ENCODE measurements around the gene TMIGD1. TPM values are rescaled to one million over a fixed set of nuclear protein-coding genes. Genes with fewer than 3 reads are reported as not detected.

TMIGD1 gene, protein sequence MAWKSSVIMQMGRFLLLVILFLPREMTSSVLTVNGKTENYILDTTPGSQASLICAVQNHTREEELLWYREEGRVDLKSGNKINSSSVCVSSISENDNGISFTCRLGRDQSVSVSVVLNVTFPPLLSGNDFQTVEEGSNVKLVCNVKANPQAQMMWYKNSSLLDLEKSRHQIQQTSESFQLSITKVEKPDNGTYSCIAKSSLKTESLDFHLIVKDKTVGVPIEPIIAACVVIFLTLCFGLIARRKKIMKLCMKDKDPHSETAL
- not detected for total RNA-seq

GRCh38 chr17:30333503-30334360 is at the start of gene TMIGD1:
Gene TMIGD1 (minus strand): TSS chr17:30334057. CDS start chr17:30332133, 1,924 bp downstream.
- no peaks in the 10 kb centered on the region for H3K36me3 Mint-ChIP-seq
- peaks cover 42% of the 10 kb centered on the region for H3K4me1 Mint-ChIP-seq
- peaks cover 4% of the 10 kb centered on the region for H3K27me3 Mint-ChIP-seq
- H3K27ac Mint-ChIP-seq: peak within 1 kb of the TSS; percentile 82
- POLR2A ChIA-PET: interaction anchor here (1.0 kb wide), 1 partner anchor 10 kb away, joined by 3 read pairs; no protein-coding TSS in a partner anchor
- no peak within 1 kb of the TSS for H3K4me3 Mint-ChIP-seq
- ATAC-seq (ENCODE audit: low read depth) (no peak), DNase-seq (no peak)
- H3K9me3 Mint-ChIP-seq: peaks cover 2% of the 10 kb centered on the region

- no peaks in the 10 kb centered on the region for H3K9me3 Mint-ChIP-seq
- DNase-seq: no peak
- no peak overlapping the region for H3K27ac Mint-ChIP-seq
- H3K36me3 Mint-ChIP-seq: peaks cover 13% of the 10 kb centered on the region
- H3K27me3 Mint-ChIP-seq: no peaks in the 10 kb centered on the region
- ATAC-seq (ENCODE audit: low read depth): no peak
- H3K4me3 Mint-ChIP-seq: no peak overlapping the region
- POLR2A ChIA-PET: no interaction called here
- peaks cover 41% of the 10 kb centered on the region for H3K4me1 Mint-ChIP-seq
These were observed 48.5 kb upstream of the TMIGD1 start for GRCh38 chr17:30382345-30382744.

DNA sequence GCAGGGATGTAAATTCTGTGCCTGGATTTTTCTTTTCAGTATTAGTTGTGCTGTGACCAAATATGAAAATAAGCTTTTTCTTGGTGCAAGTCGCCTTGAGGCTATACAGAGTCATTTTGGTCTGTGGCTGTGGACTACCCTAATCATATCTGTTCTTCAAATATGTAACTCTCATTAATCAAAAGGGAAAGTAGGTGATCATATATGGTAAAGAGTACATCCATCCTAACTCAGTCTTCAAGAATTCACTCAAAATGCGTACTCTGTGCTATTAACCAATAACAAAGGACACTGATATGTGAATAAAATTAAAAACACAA is 47.4 kb upstream of the TMIGD1 start:
- DNase-seq: no peak
- Mint-ChIP-seq H3K9me3 (no peaks in the 10 kb centered on the region), H3K4me3 (peak overlapping the region; percentile 51), H3K27ac (no peak overlapping the region), H3K4me1 (peaks cover 50% of the 10 kb centered on the region), H3K36me3 (peaks cover 8% of the 10 kb centered on the region), H3K27me3 (peaks cover 2% of the 10 kb centered on the region)
- POLR2A ChIA-PET: interaction anchor here (0.5 to 0.6 kb wide), 2 partner anchors 17 to 76 kb away, joined by 3 to 4 read pairs; no protein-coding TSS in a partner anchor
- no peak for ATAC-seq (ENCODE audit: low read depth)

DNA sequence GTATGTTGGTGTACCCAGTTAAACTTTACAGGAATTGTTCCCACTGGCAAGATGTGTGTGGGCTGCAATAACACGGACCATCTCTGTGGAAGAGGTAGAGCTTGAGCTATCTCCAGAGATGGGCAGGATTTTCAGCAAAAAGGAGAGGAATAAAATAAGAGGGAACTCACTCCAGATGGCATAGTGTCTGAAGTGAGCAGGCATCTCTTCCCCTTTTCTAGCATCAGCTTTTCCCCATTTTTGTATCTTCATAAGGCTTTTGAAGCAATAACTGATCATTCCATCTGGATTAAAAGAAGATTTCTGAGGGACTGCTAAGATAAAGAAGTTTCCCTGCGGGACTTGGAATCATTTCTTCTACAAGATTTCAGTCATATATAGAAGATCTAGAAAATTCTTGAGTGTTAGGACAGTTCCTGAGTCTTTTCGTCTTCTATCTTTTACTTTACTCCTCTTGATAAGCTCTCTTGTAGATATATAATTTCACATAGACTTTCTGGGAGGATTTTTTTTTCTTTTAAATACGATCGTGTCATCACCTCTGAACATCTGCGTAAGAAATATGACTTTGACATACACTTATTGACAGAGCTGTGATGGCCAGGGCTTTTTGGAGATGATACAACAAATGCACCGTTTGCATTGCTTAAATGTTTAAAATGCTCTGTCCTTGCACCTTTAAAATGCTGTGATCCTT is 46.9 kb upstream of the TMIGD1 start:
- Mint-ChIP-seq H3K27ac (no peak overlapping the region), H3K27me3 (peaks cover 2% of the 10 kb centered on the region), H3K4me1 (peaks cover 50% of the 10 kb centered on the region), H3K9me3 (no peaks in the 10 kb centered on the region), H3K4me3 (peak overlapping the region; percentile 87), H3K36me3 (peaks cover 5% of the 10 kb centered on the region)
- POLR2A ChIA-PET: interaction anchor here (0.5 kb wide), 1 partner anchor 17 kb away, joined by 4 read pairs; no protein-coding TSS in a partner anchor
- ATAC-seq (ENCODE audit: low read depth): no peak
- no peak for DNase-seq

- no peak for DNase-seq
- H3K27ac Mint-ChIP-seq: peak overlapping the region; percentile 51
- peaks cover 50% of the 10 kb centered on the region for H3K4me1 Mint-ChIP-seq
- H3K27me3 Mint-ChIP-seq: peaks cover 2% of the 10 kb centered on the region
- H3K4me3 Mint-ChIP-seq: peak overlapping the region; percentile 87
- no peaks in the 10 kb centered on the region for H3K9me3 Mint-ChIP-seq
- H3K36me3 Mint-ChIP-seq: no peaks in the 10 kb centered on the region
- no peak for ATAC-seq (ENCODE audit: low read depth)
- POLR2A ChIA-PET: interaction anchor here (3.2 kb wide), 1 partner anchor 16 kb away, joined by 12 read pairs; no protein-coding TSS in a partner anchor
These were observed 46.1 kb upstream of the TMIGD1 start for GRCh38 chr17:30379903-30380381.

GRCh38 chr17:30379303-30379902 is 45.5 kb upstream of the TMIGD1 start:
- peak overlapping the region; percentile 87 for H3K4me3 Mint-ChIP-seq
- DNase-seq (peak; percentile 55), ATAC-seq (ENCODE audit: low read depth) (no peak)
- peaks cover 50% of the 10 kb centered on the region for H3K4me1 Mint-ChIP-seq
- H3K27ac Mint-ChIP-seq: peak overlapping the region; percentile 51
- H3K36me3 Mint-ChIP-seq: no peaks in the 10 kb centered on the region
- POLR2A ChIA-PET: interaction anchor here (1.4 to 3.2 kb wide), 3 partner anchors 16 to 88 kb away, joined by 3 to 12 read pairs (median 4); partner anchors contain the start of gene BLMH
- no peaks in the 10 kb centered on the region for H3K9me3 Mint-ChIP-seq
- H3K27me3 Mint-ChIP-seq: peaks cover 2% of the 10 kb centered on the region

GRCh38 chr17:30378825-30379302 is 45.0 kb upstream of the TMIGD1 start, which contains the start of gene CPD:
Gene CPD (plus strand): TSS chr17:30378927. CDS start chr17:30378981, 54 bp downstream.
- Mint-ChIP-seq H3K4me1 (peaks cover 49% of the 10 kb centered on the region), H3K27ac (peak within 1 kb of the TSS; percentile 95), H3K36me3 (no peaks in the 10 kb centered on the region), H3K9me3 (no peaks in the 10 kb centered on the region), H3K27me3 (peaks cover 2% of the 10 kb centered on the region), H3K4me3 (peak within 1 kb of the TSS; percentile 98)
- POLR2A ChIA-PET: interaction anchor here (1.4 to 3.2 kb wide), 3 partner anchors 15 to 87 kb away, joined by 3 to 12 read pairs (median 4); partner anchors contain the start of gene BLMH
- DNase-seq (peak; percentile 98), ATAC-seq (ENCODE audit: low read depth) (peak; percentile 96)

GRCh38 chr17:30378241-30378824 is 44.5 kb upstream of the TMIGD1 start:
- peak overlapping the region; percentile 98 for H3K4me3 Mint-ChIP-seq
- DNase-seq (peak; percentile 72), ATAC-seq (ENCODE audit: low read depth) (peak; percentile 40)
- peaks cover 46% of the 10 kb centered on the region for H3K4me1 Mint-ChIP-seq
- POLR2A ChIA-PET: interaction anchor here (0.6 to 3.2 kb wide), 4 partner anchors 14 to 454 kb away, joined by 3 to 12 read pairs (median 4); partner anchors contain the start of gene BLMH
- H3K27ac Mint-ChIP-seq: peak overlapping the region; percentile 95
- H3K36me3 Mint-ChIP-seq: no peaks in the 10 kb centered on the region
- H3K9me3 Mint-ChIP-seq: no peaks in the 10 kb centered on the region
- H3K27me3 Mint-ChIP-seq: peaks cover 2% of the 10 kb centered on the region

DNA sequence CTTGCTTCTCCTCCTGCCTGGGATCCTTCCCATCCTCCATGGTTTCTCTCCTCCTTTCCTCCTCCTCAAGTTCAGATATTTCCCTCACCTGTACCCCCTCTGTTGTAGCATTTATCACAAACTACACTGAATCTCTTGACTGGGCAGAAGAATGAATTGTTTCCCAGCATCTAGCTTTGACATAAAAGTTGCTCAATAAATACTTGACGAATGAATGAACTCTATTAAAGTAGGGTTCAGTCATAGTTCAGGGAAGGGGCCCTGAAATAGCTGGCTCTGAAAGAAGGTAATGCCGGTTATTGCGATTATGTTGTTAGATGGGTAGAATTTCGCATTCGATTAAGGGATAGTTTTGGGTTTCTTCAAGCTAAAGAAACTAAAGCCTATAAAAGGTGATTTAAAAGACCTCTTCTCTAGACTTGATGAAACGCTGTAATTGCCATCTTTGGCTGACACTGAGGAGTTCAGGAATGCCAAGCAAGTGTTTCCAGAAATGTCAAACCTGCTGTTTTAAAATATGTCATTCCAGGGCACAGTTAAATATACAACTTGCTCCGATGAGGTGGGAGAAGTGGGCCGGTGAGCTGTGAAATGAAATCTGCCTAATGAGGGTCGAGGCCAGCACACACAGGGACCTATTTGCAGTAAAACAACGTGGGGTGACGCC is 43.9 kb upstream of the TMIGD1 start:
- Mint-ChIP-seq H3K27me3 (peaks cover 2% of the 10 kb centered on the region), H3K27ac (peak overlapping the region; percentile 95), H3K9me3 (no peaks in the 10 kb centered on the region), H3K4me1 (peaks cover 44% of the 10 kb centered on the region), H3K36me3 (no peaks in the 10 kb centered on the region), H3K4me3 (peak overlapping the region; percentile 98)
- DNase-seq (no peak), ATAC-seq (ENCODE audit: low read depth) (no peak)
- POLR2A ChIA-PET: interaction anchor here (0.5 to 3.2 kb wide), 5 partner anchors 14 to 461 kb away, joined by 3 to 12 read pairs (median 3); partner anchors contain the start of gene BLMH

- DNase-seq (no peak), ATAC-seq (ENCODE audit: low read depth) (no peak)
- POLR2A ChIA-PET: interaction anchor here (0.5 to 3.2 kb wide), 2 partner anchors 13 to 462 kb away, joined by 3 to 12 read pairs; no protein-coding TSS in a partner anchor
- Mint-ChIP-seq H3K27me3 (peaks cover 2% of the 10 kb centered on the region), H3K9me3 (no peaks in the 10 kb centered on the region), H3K4me3 (no peak overlapping the region), H3K4me1 (peaks cover 42% of the 10 kb centered on the region), H3K36me3 (no peaks in the 10 kb centered on the region), H3K27ac (no peak overlapping the region)
These were observed 43.0 kb upstream of the TMIGD1 start for GRCh38 chr17:30376621-30377452.

DNA sequence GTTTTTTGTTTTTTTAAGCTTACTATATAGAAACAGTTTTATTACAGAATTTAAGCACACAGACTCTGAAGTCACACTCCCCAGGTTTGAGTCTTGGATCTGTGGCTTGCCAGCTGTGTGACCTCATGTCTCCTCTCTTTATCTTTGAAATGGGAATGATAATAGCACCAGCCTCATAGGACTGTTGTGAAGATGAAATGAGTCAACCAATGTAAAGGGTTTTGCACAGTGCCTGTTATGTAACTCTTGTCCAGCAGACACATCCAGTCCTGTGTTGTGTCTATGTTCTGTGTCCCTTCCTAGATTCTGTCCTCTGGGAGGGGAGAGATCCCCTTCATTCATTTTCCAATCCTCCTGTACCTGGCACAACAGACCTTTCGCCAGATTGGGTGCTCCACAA is 41.8 kb upstream of the TMIGD1 start:
- Mint-ChIP-seq H3K27ac (no peak overlapping the region), H3K36me3 (no peaks in the 10 kb centered on the region), H3K27me3 (peaks cover 2% of the 10 kb centered on the region), H3K4me3 (no peak overlapping the region), H3K4me1 (peaks cover 34% of the 10 kb centered on the region), H3K9me3 (no peaks in the 10 kb centered on the region)
- POLR2A ChIA-PET: no interaction called here
- DNase-seq (no peak), ATAC-seq (ENCODE audit: low read depth) (no peak)

Data from activated naive CD8-positive, alpha-beta T cell treated with anti-CD3 and anti-CD28 coated beads, Interleukin-2, amount 10 ng/mL, durations not matched to agents 7 days and 5 days (primary cell).